ENCODE results near the gene NOTUM. TPM values are rescaled to one million over a fixed set of nuclear protein-coding genes. Genes with fewer than 3 reads are reported as not detected.
"Not testable (repeated sequence)": the region's sequence is repeated elsewhere in the genome, so short reads cannot be mapped to it uniquely, and the experiment has no call there.

NOTUM gene
- total RNA-seq, 4 donors from 2014 or later, result 0.89 to 3.5 (median 2.1) TPM

- intact Hi-C loops (cut with DNase I; ENCODE audit: low total_unique reads), result no loop called here
- H3K4me3 ChIP-seq (ENCODE audit: low read depth, poor library complexity, severe bottlenecking), result no peak overlapping the region
- no peak for DNase-seq (ENCODE audit: low spot score in 2 of 2)
- TF ChIP-seq POLR2A (IDR thresholded peaks at IDR 0.05) (no peak), CTCF (IDR thresholded peaks at IDR 0.05) (no peak)
- 95 to 96% methylated on average over 26 of the region's 26 CpGs for WGBS, 2 donors
These were observed 25.6 kb upstream of the NOTUM start for GRCh38 chr17:81986606-81987005.

- 86 to 90% methylated on average over 19 to 21 of the region's 21 CpGs for WGBS, 2 donors
- H3K4me3 ChIP-seq (ENCODE audit: low read depth, poor library complexity, severe bottlenecking), result no peak overlapping the region
- DNase-seq (ENCODE audit: low spot score in 2 of 2), result no peak
- intact Hi-C loops (cut with DNase I; ENCODE audit: low total_unique reads), result no loop called here
- no peak for TF ChIP-seq POLR2A (IDR thresholded peaks at IDR 0.05)
- TF ChIP-seq CTCF (IDR thresholded peaks at IDR 0.05), result no peak
These were observed 23.9 kb upstream of the NOTUM start for GRCh38 chr17:81984773-81985410.

- WGBS, 2 donors, result 92 to 96% methylated on average over 26 of the region's 26 CpGs
- DNase-seq (ENCODE audit: low spot score in 2 of 2), result no peak
- intact Hi-C loops (cut with DNase I; ENCODE audit: low total_unique reads), result no loop called here
- TF ChIP-seq CTCF (IDR thresholded peaks at IDR 0.05), result no peak
- no peak for TF ChIP-seq POLR2A (IDR thresholded peaks at IDR 0.05)
- no peak overlapping the region for H3K4me3 ChIP-seq (ENCODE audit: low read depth, poor library complexity, severe bottlenecking)
These were observed 22.8 kb upstream of the NOTUM start for GRCh38 chr17:81983639-81984373.

- 90 to 91% methylated on average over 34 to 35 of the region's 35 CpGs for WGBS, 2 donors
- intact Hi-C loops (cut with DNase I; ENCODE audit: low total_unique reads), result no loop called here
- TF ChIP-seq POLR2A (IDR thresholded peaks at IDR 0.05), result no peak
- no peak for TF ChIP-seq CTCF (IDR thresholded peaks at IDR 0.05)
- H3K4me3 ChIP-seq (ENCODE audit: low read depth, poor library complexity, severe bottlenecking), result no peak overlapping the region
- no peak for DNase-seq (ENCODE audit: low spot score in 2 of 2)
These were observed 22.1 kb upstream of the NOTUM start for GRCh38 chr17:81983011-81983638.

GRCh38 chr17:81981511-81981910 lies 20.5 kb upstream of the NOTUM start:
- intact Hi-C loops (cut with DNase I; ENCODE audit: low total_unique reads); H3K4me3 ChIP-seq (ENCODE audit: low read depth, poor library complexity, severe bottlenecking); DNase-seq (ENCODE audit: low spot score in 2 of 2): not testable (repeated sequence)
- WGBS, 2 donors, result 94 to 95% methylated on average over 12 of the region's 12 CpGs

- TF ChIP-seq CTCF (IDR thresholded peaks at IDR 0.05), result no peak
- TF ChIP-seq POLR2A (IDR thresholded peaks at IDR 0.05), result no peak
- no peak for DNase-seq (ENCODE audit: low spot score in 2 of 2)
- WGBS, 2 donors, result 73 to 75% methylated on average over 9 of the region's 9 CpGs
- no peak overlapping the region for H3K4me3 ChIP-seq (ENCODE audit: low read depth, poor library complexity, severe bottlenecking)
- intact Hi-C loops (cut with DNase I; ENCODE audit: low total_unique reads), result no loop called here
These were observed 19.8 kb upstream of the NOTUM start for GRCh38 chr17:81980707-81981343.
